Stimulated activated effector memory CD8-positive, alpha-beta T cell treated with anti-CD3 and anti-CD28 coated beads, Interleukin-12 subunit alpha, Interleukin-12 subunit beta, amount 100 ng/mL, for 72 hours (primary cell): ENCODE results near the gene MUC22.
"Not testable (repeated sequence)": the region's sequence is repeated elsewhere in the genome, so short reads cannot be mapped to it uniquely, and the experiment has no call there.

Source experiments
- ATAC-seq: fragments of 150-1000 bp; cut with Tn5 transposase; 2 replicates; pipeline ENCODE4 v1.10.0; 2021
- DNase-seq, 2 donors: peaks; one replicate each; pipeline ENCODE4 v3.0.0; 2021 to 2022; ENCODE audit warnings: low spot score in 2 of 2
- H3K27ac Mint-ChIP-seq: one replicate; pipeline ENCODE4 v1.8.0; 2022; ENCODE audit warnings: mild to moderate bottlenecking, mixed read lengths
- H3K36me3 Mint-ChIP-seq: one replicate; pipeline ENCODE4 v1.8.0; 2022; ENCODE audit warnings: mild to moderate bottlenecking, mixed read lengths
- H3K4me1 Mint-ChIP-seq: one replicate; pipeline ENCODE4 v1.8.0; 2022; ENCODE audit warnings: mixed read lengths
- H3K4me3 Mint-ChIP-seq: one replicate; pipeline ENCODE4 v1.8.0; 2022; ENCODE audit warnings: mild to moderate bottlenecking, mixed read lengths
- H3K9me3 Mint-ChIP-seq: one replicate; pipeline ENCODE4 v1.8.0; 2022; ENCODE audit warnings: mixed read lengths

Gene MUC22

DNA sequence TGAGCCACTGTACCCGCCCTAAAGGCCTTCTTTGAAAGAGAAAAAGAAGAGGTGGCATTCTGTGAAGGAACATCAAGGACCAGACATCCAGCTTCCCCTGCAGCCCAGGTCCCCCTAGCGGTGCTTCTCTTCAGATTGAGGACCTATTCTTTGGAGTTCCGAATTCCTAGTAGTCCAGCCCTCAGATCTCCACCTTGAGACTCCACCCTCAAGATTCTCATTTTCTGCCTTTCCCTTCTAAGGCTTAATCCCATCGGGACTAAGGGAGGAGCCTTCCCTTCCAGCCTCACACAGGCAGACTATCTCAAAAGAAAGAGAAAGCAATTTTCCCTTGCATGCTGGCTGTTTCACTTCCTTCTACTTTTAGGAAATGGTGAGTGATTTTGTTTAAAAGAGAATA is 32.5 kb downstream of the MUC22 start:
- DNase-seq (peak in 1 of 2 donors; percentile 58), ATAC-seq (no peak)
- Mint-ChIP-seq H3K36me3 (no peaks in the 10 kb centered on the region), H3K27ac (no peak overlapping the region), H3K9me3 (no peaks in the 10 kb centered on the region), H3K4me1 (no peaks in the 10 kb centered on the region), H3K4me3 (no peak overlapping the region)

GRCh38 chr6:31048099-31048498 is 37.8 kb downstream of the MUC22 start:
- Mint-ChIP-seq H3K4me1 (no peaks in the 10 kb centered on the region), H3K27ac (no peak overlapping the region), H3K36me3 (no peaks in the 10 kb centered on the region), H3K4me3 (no peak overlapping the region), H3K9me3 (no peaks in the 10 kb centered on the region)
- ATAC-seq (no peak), DNase-seq (no peak)

GRCh38 chr6:31049518-31049917 is 39.2 kb downstream of the MUC22 start:
- H3K9me3 Mint-ChIP-seq: no peaks in the 10 kb centered on the region
- H3K27ac Mint-ChIP-seq: no peak overlapping the region
- no peak for ATAC-seq
- H3K4me3 Mint-ChIP-seq: no peak overlapping the region
- H3K36me3 Mint-ChIP-seq: peaks cover under 1% of the 10 kb centered on the region
- peaks cover 6% of the 10 kb centered on the region for H3K4me1 Mint-ChIP-seq
- no peak for DNase-seq

DNA sequence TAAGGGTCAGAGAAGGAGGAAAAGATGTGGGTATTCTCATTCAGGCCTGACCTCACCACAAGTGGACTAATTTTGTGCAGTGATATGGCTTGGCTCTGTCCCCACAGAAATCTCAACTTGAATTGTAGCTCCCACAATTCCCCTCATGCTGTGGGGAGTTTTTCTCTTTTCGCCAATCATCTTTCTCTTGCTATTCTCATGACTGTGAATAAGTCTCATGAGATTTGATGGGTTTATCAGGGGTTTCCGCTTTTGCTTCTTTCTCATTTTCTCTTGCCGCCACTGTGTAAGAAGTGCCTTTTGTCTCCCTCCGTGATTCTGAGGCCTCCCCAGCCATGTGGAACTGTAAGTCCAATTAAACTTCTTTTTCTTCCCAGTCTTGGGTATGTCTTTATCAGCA is 42.9 kb downstream of the MUC22 start:
- H3K9me3 Mint-ChIP-seq, H3K27ac Mint-ChIP-seq, H3K36me3 Mint-ChIP-seq, H3K4me3 Mint-ChIP-seq, DNase-seq, ATAC-seq: not testable (repeated sequence)
- H3K4me1 Mint-ChIP-seq: peaks cover 21% of the 10 kb centered on the region

DNA sequence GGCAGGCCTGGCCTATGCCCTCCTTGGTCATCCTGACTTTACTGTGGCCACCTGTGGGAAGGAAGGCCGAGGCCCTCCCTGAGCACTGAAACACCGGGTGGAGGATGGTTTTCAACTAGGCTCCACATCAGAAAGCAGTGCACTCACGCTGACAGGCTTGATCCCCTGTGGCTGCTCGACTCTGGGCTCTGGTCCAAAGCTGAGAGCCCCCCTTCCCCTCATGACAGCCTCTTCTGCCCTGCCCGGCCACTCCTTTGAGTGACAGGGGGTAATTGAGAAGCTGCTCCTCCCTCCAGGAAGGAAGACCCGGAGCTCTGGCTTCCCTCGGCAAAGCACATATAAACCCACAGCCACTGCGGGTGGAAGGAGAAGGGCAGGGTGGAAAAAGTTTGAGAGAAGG is 43.6 kb downstream of the MUC22 start:
- peaks cover 23% of the 10 kb centered on the region for H3K4me1 Mint-ChIP-seq
- no peaks in the 10 kb centered on the region for H3K9me3 Mint-ChIP-seq
- ATAC-seq (no peak), DNase-seq (no peak)
- H3K27ac Mint-ChIP-seq: no peak overlapping the region
- peak overlapping the region; percentile 0 for H3K4me3 Mint-ChIP-seq
- H3K36me3 Mint-ChIP-seq: peaks cover 6% of the 10 kb centered on the region

DNA sequence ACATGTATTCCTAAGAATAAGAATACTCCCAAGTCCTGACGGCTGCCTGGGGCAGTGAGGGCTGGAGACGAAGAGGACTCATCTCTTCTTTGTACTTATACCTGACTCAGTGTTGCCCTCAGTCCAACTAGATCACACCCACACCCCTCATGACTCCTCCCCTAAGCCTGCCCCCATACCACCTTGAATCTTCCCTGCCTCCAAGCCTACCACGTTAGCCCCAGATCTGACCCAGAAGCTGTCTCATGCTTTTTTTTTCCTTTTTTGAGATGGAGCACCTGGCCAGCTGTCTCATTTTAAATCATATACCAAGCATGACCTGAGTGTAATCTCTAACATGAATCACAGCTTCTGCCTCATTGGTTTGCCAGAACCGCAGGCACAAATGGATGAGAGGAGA is 45.2 kb downstream of the MUC22 start:
- Mint-ChIP-seq H3K27ac (no peak overlapping the region), H3K9me3 (no peaks in the 10 kb centered on the region), H3K36me3 (peaks cover 6% of the 10 kb centered on the region), H3K4me1 (peaks cover 23% of the 10 kb centered on the region), H3K4me3 (no peak overlapping the region)
- ATAC-seq (peak; percentile 41), DNase-seq (no peak)

- Mint-ChIP-seq H3K4me3 (no peak overlapping the region), H3K36me3 (peaks cover 6% of the 10 kb centered on the region), H3K27ac (no peak overlapping the region), H3K4me1 (peaks cover 23% of the 10 kb centered on the region), H3K9me3 (no peaks in the 10 kb centered on the region)
- DNase-seq (no peak), ATAC-seq (no peak)
Observed at GRCh38 chr6:31057426-31058003, 47.2 kb downstream of the MUC22 start.

GRCh38 chr6:31058128-31058894 is 48.0 kb downstream of the MUC22 start:
- peak; percentile 93 for ATAC-seq
- Mint-ChIP-seq H3K36me3 (peaks cover 6% of the 10 kb centered on the region), H3K27ac (no peak overlapping the region), H3K9me3 (no peaks in the 10 kb centered on the region), H3K4me3 (no peak overlapping the region), H3K4me1 (peaks cover 22% of the 10 kb centered on the region)
- DNase-seq: no peak

DNA sequence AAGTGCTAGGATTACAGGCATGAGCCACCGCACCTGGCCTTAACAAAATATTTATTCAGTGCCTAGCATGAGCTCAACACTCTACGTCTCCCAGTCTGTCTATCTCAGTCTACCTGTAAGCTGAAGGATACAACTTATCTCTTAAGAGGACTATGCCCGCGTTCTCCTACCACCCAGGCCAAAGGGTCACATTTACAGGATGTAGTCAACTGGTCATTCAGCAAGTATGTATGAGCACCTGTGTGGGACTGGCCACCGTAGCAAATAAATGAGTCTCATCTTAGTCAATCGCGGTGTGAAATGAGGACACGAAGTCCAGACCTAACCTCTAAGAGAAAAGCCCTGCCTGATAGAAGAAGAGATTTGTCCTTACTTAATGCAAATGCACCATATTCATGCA is 49.9 kb downstream of the MUC22 start:
- Mint-ChIP-seq H3K4me3 (no peak overlapping the region), H3K27ac (no peak overlapping the region), H3K36me3 (no peaks in the 10 kb centered on the region), H3K9me3 (no peaks in the 10 kb centered on the region), H3K4me1 (peaks cover 18% of the 10 kb centered on the region)
- ATAC-seq (no peak), DNase-seq (no peak)

GRCh38 chr6:31063906-31064435 is 53.7 kb downstream of the MUC22 start:
- ATAC-seq (peak; percentile 57), DNase-seq (no peak)
- H3K4me1 Mint-ChIP-seq: no peaks in the 10 kb centered on the region

DNA sequence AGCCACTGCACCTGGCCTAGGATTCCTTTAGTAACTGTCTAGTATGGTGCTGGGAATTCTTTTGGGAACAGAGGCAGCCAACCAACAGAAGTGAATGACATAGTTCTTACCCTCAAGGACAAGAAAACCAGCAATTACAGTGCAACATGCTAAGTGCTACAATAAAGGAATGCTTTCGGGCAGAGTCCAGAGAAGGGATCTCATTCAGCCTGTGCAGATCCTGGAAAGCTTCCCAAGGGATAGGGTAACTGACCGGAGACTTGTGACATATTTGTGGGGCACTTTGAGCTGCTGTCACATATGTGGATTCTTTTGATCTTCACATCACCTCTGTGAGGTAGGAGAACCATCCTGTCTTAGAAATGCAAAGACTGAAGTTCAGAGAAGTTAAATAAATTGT is 55.3 kb downstream of the MUC22 start:
- Mint-ChIP-seq H3K27ac (no peak overlapping the region), H3K4me3 (no peak overlapping the region), H3K4me1 (no peaks in the 10 kb centered on the region), H3K9me3 (no peaks in the 10 kb centered on the region), H3K36me3 (no peaks in the 10 kb centered on the region)
- ATAC-seq (no peak), DNase-seq (no peak)

More at GRCh38 chr6:31063906-31064435, 53.7 kb downstream of the MUC22 start:
- no peak overlapping the region for H3K4me3 Mint-ChIP-seq
- no peaks in the 10 kb centered on the region for H3K9me3 Mint-ChIP-seq
- no peaks in the 10 kb centered on the region for H3K36me3 Mint-ChIP-seq
- no peak overlapping the region for H3K27ac Mint-ChIP-seq

GRCh38 chr6:31067028-31067427 is 56.8 kb downstream of the MUC22 start:
- not testable (repeated sequence) for H3K27ac Mint-ChIP-seq, H3K4me1 Mint-ChIP-seq, H3K36me3 Mint-ChIP-seq, DNase-seq, H3K9me3 Mint-ChIP-seq, H3K4me3 Mint-ChIP-seq, ATAC-seq

GRCh38 chr6:31067891-31068668 is 57.8 kb downstream of the MUC22 start:
- not testable (repeated sequence) for DNase-seq, H3K27ac Mint-ChIP-seq, ATAC-seq, H3K4me1 Mint-ChIP-seq, H3K36me3 Mint-ChIP-seq, H3K4me3 Mint-ChIP-seq, H3K9me3 Mint-ChIP-seq

DNA sequence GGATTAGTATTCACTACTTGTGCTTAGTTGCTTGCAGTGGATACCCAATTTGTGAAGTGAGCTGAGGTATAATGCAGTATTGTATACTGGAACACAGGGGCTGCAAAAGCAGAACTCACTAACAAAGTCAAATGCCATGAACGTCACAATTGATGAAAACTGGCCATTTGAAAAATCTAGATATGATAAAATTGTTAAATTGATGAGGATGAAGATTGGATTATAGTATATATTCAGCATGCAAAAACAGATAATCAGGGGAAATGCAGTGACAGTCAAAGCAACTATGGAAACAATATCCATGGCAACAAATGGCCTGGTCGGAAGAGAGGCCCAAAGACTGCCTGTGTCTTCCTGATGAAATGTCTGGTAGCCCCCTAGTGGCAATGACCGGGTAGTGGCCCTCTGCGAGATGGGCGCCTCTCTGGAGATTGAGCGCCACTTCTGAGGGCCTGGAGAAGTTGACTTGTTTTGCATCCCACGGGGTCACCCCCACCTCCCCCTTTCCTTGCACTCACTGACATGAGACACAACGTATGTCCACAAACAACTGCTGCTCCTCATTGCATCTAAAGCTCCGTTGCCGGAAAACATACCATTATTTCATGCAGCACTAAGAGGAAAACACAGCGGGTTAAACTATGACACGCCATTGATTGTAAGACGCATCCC is 58.5 kb downstream of the MUC22 start:
- H3K4me3 Mint-ChIP-seq: no peak overlapping the region
- no peaks in the 10 kb centered on the region for H3K36me3 Mint-ChIP-seq
- ATAC-seq (peak; percentile 93), DNase-seq (peak; percentile 63 to 87)
- no peaks in the 10 kb centered on the region for H3K4me1 Mint-ChIP-seq
- no peak overlapping the region for H3K27ac Mint-ChIP-seq
- H3K9me3 Mint-ChIP-seq: no peaks in the 10 kb centered on the region

GRCh38 chr6:31070711-31071197 is 60.5 kb downstream of the MUC22 start:
- no peaks in the 10 kb centered on the region for H3K4me1 Mint-ChIP-seq
- no peak overlapping the region for H3K27ac Mint-ChIP-seq
- H3K9me3 Mint-ChIP-seq: no peaks in the 10 kb centered on the region
- no peak overlapping the region for H3K4me3 Mint-ChIP-seq
- no peaks in the 10 kb centered on the region for H3K36me3 Mint-ChIP-seq
- DNase-seq: no peak
- ATAC-seq: no peak
